RWPE2 (cell line): ENCODE measurements around the gene TSTD2.
A peak's percentile ranks its signal among the peaks of the same experiment; 100 is the strongest.

Experiments used
- ATAC-seq: fragments of 200-7000 bp; cut with Tn5 transposase; 3 replicates; pipeline ENCODE4 v1.9.1; 2021; ENCODE audit warnings: low read depth
- DNase-seq: peaks from one replicate; pipeline ENCODE4 v3.0.0-alpha.2; 2020; ENCODE audit warnings: low spot score
- H3K27ac ChIP-seq: fragments of 450-650 bp; 2 replicates; pipeline ENCODE4 v1.5.1; 2017; ENCODE audit warnings: mild to moderate bottlenecking; ENCODE audit not compliant: poor library complexity, severe bottlenecking
- H3K27me3 ChIP-seq: fragments of 250-450 bp; sonication (Bioruptor Pico); 2 replicates; pipeline ENCODE4 v1.5.1; 2021; ENCODE audit warnings: mild to moderate bottlenecking, moderate library complexity; ENCODE audit not compliant: insufficient read depth, poor library complexity, severe bottlenecking
- H3K36me3 ChIP-seq: fragments of 250-450 bp; sonication (Bioruptor Pico); 2 replicates; pipeline ENCODE4 v1.5.1; 2020; ENCODE audit warnings: low read depth, mild to moderate bottlenecking, moderate library complexity
- H3K4me1 ChIP-seq: fragments of 250-450 bp; sonication (Bioruptor Pico); 2 replicates; pipeline ENCODE4 v1.5.1; 2021; ENCODE audit warnings: mild to moderate bottlenecking, moderate library complexity; ENCODE audit not compliant: insufficient read depth, poor library complexity, severe bottlenecking
- H3K4me3 ChIP-seq: fragments of 250-450 bp; sonication (Bioruptor Pico); 2 replicates; pipeline ENCODE4 v1.5.1; 2021; ENCODE audit warnings: mild to moderate bottlenecking, moderate library complexity; ENCODE audit not compliant: severe bottlenecking
- H3K9me3 ChIP-seq: fragments of 250-450 bp; sonication (Bioruptor Pico); 2 replicates; pipeline ENCODE4 v1.5.1; 2021; ENCODE audit warnings: mild to moderate bottlenecking, moderate library complexity; ENCODE audit not compliant: severe bottlenecking
- TF ChIP-seq, protein P1 (sequence below): fragments of 450-650 bp; IDR thresholded peaks from one replicate; pipeline ENCODE4 v1.5.1; 2017; ENCODE audit warnings: mild to moderate bottlenecking, moderate library complexity; ENCODE audit not compliant: poor library complexity, severe bottlenecking

TSTD2 gene

DNA sequence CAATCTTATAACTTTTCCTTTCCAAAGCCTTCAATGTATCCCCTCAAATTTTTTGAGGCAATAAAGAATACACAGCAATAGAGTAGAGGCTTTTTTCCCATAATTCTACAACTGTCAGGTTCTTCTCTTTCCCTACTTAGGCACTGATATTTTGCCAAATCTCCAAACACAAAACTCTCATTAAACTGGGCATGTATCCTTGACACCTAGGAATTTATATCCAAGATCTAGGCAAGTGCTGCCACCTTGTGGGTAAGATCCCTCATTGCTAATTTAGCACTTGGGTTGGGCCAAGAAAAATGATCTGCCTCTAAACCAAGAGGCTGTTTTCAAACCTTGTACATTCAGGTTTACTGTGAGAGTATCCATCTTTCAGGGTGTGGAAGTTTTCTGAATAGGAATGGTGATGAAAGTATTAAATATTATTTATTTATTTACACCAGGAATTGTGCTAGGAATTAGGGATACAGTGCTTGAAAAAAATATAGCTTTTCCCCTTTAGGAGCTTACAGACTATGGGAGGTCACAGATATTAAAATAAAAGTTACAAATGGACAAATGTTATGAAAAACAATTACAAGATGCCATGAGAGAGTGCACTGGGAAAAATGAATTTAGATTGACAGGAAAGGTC lies 17.6 kb downstream of the TSTD2 start:
- no peak overlapping the region for H3K4me3 ChIP-seq
- ATAC-seq (peak; percentile 60; the same call in 2 of the 3 replicates), DNase-seq (no peak)
- TF ChIP-seq, protein P1, sequence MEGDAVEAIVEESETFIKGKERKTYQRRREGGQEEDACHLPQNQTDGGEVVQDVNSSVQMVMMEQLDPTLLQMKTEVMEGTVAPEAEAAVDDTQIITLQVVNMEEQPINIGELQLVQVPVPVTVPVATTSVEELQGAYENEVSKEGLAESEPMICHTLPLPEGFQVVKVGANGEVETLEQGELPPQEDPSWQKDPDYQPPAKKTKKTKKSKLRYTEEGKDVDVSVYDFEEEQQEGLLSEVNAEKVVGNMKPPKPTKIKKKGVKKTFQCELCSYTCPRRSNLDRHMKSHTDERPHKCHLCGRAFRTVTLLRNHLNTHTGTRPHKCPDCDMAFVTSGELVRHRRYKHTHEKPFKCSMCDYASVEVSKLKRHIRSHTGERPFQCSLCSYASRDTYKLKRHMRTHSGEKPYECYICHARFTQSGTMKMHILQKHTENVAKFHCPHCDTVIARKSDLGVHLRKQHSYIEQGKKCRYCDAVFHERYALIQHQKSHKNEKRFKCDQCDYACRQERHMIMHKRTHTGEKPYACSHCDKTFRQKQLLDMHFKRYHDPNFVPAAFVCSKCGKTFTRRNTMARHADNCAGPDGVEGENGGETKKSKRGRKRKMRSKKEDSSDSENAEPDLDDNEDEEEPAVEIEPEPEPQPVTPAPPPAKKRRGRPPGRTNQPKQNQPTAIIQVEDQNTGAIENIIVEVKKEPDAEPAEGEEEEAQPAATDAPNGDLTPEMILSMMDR: peak; percentile 89
- H3K4me1 ChIP-seq: no peaks in the 10 kb centered on the region
- H3K36me3 ChIP-seq: peaks cover 65% of the 10 kb centered on the region
- no peaks in the 10 kb centered on the region for H3K27me3 ChIP-seq
- no peaks in the 10 kb centered on the region for H3K9me3 ChIP-seq
- H3K27ac ChIP-seq: no peak overlapping the region

DNA sequence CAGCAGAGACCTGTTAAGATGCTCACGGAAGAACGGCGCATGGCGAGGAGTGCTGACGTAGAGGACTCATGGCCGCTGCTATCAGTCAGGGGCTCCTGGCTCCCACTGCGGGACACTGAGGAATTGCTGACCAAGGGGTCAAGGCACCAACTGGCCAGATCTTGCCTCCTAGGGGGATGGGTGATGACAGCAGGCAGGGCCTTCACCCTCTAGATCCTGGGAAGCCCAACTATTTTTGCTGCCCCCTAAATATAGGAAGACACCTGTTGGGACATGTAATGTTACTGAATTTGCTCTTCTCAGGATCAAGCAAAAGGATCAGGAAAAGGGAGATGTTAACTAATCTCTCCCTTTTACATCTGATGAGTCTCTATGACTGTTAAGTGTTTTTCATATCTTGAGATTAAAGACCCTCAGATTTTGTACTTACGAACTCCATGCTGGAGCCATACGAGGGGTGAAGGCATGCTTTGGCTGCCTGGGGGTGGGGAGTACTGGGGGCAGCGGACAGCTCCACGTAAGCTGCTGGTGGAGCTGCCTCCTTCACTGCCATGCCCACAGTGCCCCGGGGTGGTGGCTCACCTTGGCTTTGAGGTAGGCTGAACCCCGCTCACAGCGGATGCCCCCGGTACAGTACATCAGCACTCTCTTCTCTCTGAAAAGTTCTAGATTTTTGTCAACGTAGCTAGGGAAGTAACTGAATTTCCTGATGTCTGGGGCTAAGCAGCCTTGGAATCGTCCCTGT lies 28.1 kb downstream of the TSTD2 start:
- peaks cover 67% of the 10 kb centered on the region for H3K36me3 ChIP-seq
- no peaks in the 10 kb centered on the region for H3K4me1 ChIP-seq
- no peak for ATAC-seq
- no peaks in the 10 kb centered on the region for H3K27me3 ChIP-seq
- TF ChIP-seq, protein P1: no peak
- no peak overlapping the region for H3K27ac ChIP-seq
- no peak for DNase-seq
- no peaks in the 10 kb centered on the region for H3K9me3 ChIP-seq
- H3K4me3 ChIP-seq: no peak overlapping the region

DNA sequence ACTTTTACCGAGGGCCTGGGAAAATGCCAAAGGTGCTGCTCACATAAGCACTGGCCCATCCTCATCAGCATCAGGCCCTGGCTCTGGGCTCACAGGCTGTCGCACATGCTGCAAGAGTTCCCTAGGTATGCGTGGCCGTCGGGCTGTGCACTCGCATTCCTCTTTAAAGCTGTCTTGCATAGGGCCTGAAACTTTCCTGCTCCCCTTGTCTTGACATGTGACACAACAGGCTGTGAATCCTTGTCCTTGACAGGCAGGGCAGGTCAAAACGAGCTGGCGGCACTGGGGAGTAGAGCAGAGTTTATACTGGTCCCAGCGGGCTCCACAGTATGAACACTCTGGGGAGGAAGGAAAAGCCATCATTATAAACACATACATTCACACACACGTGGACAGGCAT lies 30.7 kb downstream of the TSTD2 start:
- DNase-seq: no peak
- Histone ChIP-seq H3K27ac (no peak overlapping the region), H3K4me3 (no peak overlapping the region), H3K27me3 (no peaks in the 10 kb centered on the region), H3K9me3 (no peaks in the 10 kb centered on the region), H3K4me1 (no peaks in the 10 kb centered on the region), H3K36me3 (peaks cover 54% of the 10 kb centered on the region)
- TF ChIP-seq, protein P1: no peak
- no peak for ATAC-seq

GRCh38 chr9:97601228-97601898 lies 31.8 kb downstream of the TSTD2 start:
- TF ChIP-seq, protein P1: no peak
- Histone ChIP-seq H3K9me3 (no peaks in the 10 kb centered on the region), H3K4me3 (no peak overlapping the region), H3K27ac (no peak overlapping the region), H3K27me3 (no peaks in the 10 kb centered on the region), H3K4me1 (no peaks in the 10 kb centered on the region), H3K36me3 (peaks cover 50% of the 10 kb centered on the region)
- ATAC-seq (no peak), DNase-seq (no peak)
